Measurements from ENCODE around the gene ENDOU.

The ENDOU gene

DNA sequence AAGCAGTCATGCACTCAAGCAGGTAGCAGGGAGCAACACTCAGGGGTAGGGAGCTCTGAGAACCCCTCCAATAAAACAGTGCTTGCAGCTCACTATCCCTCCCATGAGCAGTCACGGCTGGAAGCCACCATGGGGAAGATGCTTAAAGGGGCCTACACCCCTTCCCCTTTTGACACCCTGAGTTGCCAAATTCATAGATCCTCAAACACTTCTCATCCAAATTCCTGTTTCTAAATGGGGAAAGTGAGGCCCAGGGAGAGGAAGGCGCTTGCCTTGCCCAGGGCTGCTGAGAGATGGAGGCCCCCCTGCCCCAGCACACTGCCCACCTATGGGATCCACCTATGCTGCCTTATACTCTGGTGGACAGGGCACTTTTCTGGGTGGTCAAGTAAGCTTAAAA, 7.2 kb upstream of the ENDOU start:
- H3K4me3 ChIP-seq (ENCODE audit: low read depth, low read length), result no peak overlapping the region
- TF ChIP-seq, protein P1, sequence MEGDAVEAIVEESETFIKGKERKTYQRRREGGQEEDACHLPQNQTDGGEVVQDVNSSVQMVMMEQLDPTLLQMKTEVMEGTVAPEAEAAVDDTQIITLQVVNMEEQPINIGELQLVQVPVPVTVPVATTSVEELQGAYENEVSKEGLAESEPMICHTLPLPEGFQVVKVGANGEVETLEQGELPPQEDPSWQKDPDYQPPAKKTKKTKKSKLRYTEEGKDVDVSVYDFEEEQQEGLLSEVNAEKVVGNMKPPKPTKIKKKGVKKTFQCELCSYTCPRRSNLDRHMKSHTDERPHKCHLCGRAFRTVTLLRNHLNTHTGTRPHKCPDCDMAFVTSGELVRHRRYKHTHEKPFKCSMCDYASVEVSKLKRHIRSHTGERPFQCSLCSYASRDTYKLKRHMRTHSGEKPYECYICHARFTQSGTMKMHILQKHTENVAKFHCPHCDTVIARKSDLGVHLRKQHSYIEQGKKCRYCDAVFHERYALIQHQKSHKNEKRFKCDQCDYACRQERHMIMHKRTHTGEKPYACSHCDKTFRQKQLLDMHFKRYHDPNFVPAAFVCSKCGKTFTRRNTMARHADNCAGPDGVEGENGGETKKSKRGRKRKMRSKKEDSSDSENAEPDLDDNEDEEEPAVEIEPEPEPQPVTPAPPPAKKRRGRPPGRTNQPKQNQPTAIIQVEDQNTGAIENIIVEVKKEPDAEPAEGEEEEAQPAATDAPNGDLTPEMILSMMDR (IDR thresholded peaks at IDR 0.05; ENCODE audit: low read depth, low read length), result no peak
- in situ Hi-C loops (cut with HindIII; ENCODE audit: low sequenced_read_pairs), result no loop called here
- no peak for DNase-seq (ENCODE audit: low read depth, low spot score)

DNA sequence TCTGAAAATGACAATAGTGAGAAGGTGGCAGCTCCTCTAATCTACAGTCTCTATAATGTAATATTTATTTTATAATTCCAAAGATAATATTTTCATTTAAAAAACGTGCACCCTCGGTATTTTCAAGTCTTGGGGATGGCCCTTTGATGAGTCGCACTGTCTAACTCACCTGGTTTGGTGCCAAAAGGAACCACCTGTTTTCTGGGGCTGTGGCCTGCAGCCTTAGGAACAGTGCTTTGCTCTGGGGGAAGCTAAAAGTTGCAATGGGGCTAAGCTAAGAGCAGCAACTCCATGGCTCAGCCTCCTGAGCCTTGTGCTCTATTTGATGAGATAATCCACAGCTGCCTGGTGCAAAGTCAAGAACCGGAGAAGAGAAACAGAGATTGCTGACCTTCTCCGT, 6.4 kb upstream of the ENDOU start:
- in situ Hi-C loops (cut with HindIII; ENCODE audit: low sequenced_read_pairs), result no loop called here
- no peak overlapping the region for H3K4me3 ChIP-seq (ENCODE audit: low read depth, low read length)
- TF ChIP-seq, protein P1 (IDR thresholded peaks at IDR 0.05; ENCODE audit: low read depth, low read length), result no peak
- no peak for DNase-seq (ENCODE audit: low read depth, low spot score)

DNA sequence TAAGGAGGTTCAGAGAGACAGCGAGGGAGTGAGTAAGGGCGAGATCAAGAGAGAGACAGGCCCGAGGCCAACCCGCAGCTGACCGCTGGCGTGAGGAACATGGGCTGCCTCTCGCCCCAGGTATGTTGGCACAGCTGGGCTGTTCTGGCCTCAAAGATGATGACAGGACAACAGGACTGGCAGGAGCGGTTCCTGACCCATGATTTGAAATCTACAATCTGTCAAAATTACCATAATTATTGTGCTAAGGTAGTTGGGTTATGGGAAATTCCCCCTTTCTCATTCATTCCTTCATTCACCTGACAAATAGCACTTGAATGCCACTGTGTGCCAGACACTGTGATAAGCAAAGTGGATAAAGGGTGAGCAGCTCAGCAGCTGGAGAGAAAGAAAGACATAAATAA, 5.1 kb upstream of the ENDOU start:
- TF ChIP-seq, protein P1 (IDR thresholded peaks at IDR 0.05; ENCODE audit: low read depth, low read length), result no peak
- in situ Hi-C loops (cut with HindIII; ENCODE audit: low sequenced_read_pairs), result no loop called here
- no peak for DNase-seq (ENCODE audit: low read depth, low spot score)

DNA sequence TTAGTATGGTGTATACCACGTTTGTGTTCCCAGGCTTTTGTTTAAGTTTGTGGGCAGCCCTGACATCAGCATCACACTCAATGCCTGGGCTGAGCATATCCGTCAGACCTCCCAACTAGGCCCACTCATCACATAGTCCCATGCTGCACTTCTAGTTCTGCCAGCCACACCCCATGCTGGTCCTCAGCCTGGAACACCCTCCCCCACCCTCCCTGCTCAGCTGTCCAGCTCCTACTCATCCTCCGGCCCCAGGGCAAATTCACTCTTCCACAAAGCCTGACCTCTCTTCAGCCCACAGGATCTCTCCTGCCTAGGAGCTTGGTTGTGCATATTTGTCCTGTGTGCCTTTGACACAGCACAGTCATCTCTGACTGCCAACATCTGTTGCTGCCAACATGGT, 3.9 kb upstream of the ENDOU start:
- DNase-seq (ENCODE audit: low read depth, low spot score), result peak; percentile 15
- TF ChIP-seq, protein P1 (IDR thresholded peaks at IDR 0.05; ENCODE audit: low read depth, low read length), result no peak
- in situ Hi-C loops (cut with HindIII; ENCODE audit: low sequenced_read_pairs), result no loop called here
- no peak overlapping the region for H3K4me3 ChIP-seq (ENCODE audit: low read depth, low read length)

More for the DNA sequence above, 5.1 kb upstream of the ENDOU start:
- H3K4me3 ChIP-seq (ENCODE audit: low read depth, low read length), result no peak overlapping the region

DNA sequence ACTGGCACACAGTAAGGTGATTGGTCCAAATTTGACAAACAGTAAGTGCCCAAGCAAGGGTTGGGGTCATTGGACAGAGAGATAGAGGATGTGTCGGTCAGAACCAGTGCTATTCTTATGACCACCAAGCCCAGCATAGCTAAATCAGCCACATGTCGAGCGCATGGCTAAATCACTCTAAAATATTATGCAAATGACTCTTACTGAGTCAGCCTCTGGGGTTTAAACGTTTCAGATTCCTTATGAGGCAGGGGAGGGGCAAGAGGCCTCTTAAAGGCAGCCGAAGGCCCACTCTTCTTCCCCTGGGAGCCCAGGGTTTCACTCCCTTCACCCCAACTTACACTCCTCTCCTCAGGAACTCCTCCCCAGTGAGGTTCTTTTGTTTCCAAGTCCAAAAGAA, 603 bp upstream of the ENDOU start:
- H3K4me3 ChIP-seq (ENCODE audit: low read depth, low read length), result no peak overlapping the region
- peak; percentile 66 for DNase-seq (ENCODE audit: low read depth, low spot score)
- in situ Hi-C loops (cut with HindIII; ENCODE audit: low sequenced_read_pairs), result no loop called here
- TF ChIP-seq, protein P1 (IDR thresholded peaks at IDR 0.05; ENCODE audit: low read depth, low read length), result no peak

DNA sequence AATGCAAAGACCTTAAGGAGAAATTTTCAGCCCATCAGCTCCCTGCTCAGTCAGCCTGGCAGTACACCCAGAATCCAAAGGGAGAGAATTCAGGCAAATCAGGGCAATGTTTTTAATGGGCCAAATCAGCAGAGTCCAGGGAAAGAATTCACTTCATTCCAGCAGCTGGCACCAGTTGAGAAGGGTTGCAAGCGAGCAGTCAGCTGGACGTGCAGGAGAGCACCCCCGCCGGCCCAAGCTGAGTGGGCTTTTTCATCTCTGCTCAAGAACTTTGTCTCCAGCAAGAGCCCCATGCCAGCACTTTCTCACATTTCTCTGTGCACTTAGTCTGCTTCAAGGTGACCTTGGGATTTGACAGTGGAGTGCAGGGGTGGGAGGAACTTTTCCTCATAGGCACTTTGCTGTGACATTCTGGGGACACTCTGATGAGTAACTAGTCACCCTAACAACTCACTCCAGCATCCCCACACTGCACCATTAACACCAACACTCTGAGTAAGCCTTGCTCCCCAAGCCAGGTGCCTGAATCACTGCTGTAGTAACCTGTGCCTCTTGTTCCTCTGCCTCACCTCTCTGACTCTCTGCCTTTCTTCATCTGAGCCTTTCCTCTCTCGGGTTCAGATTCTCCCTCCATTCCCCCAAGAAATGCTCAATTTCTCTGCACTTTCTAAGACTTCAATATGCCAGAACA, 2.2 kb downstream of the ENDOU start:
- H3K4me3 ChIP-seq (ENCODE audit: low read depth, low read length), result no peak overlapping the region
- DNase-seq (ENCODE audit: low read depth, low spot score), result no peak
- in situ Hi-C loops (cut with HindIII; ENCODE audit: low sequenced_read_pairs), result no loop called here
- TF ChIP-seq, protein P1 (IDR thresholded peaks at IDR 0.05; ENCODE audit: low read depth, low read length), result no peak

Data from astrocyte of the spinal cord (primary cell).